ENCODE measurements around the gene VPS35L. TPM values are rescaled to one million over a fixed set of nuclear protein-coding genes. Genes with fewer than 3 reads are reported as not detected.

The VPS35L gene
- total RNA-seq, 1 donor from 2014 or later: 45.0 TPM

DNA sequence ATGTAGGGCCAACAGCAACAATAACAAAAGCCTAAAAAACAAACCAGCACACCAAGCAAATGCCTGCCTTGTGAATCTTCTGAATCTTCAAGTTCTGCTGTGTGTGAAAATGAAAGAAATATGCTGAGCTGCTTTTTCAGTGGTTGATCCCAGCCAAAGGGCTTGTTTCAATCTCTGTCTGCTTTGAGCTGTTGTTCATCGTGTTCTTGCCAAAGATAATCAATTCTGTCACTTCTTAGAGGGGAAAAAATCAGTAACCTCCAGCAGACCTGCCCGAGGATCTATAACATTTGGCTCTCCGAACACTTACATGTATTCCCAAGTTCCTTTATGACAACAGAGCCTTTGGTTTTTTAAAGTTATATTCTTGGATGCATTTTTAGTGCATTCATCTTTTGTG is 65.9 kb downstream of the VPS35L start:
- DNase-seq (ENCODE audit: low read depth): no peak
- H3K9ac ChIP-seq (ENCODE audit: low read length): no peak overlapping the region
- H3K4me2 ChIP-seq (ENCODE audit: low read length): no peak overlapping the region
- no peak overlapping the region for H2AFZ ChIP-seq (ENCODE audit: low read depth, low read length)
- H3K4me3 ChIP-seq (ENCODE audit: insufficient read depth, low read depth, low read length): no peak overlapping the region
- no peaks in the 10 kb centered on the region for H3K79me2 ChIP-seq (ENCODE audit: insufficient read depth, low read length)
- Mint-ChIP-seq H3K4me3 (ENCODE audit: unreplicated experiment) (no peak overlapping the region), H3K4me1 (ENCODE audit: low read depth, unreplicated experiment) (no peaks in the 10 kb centered on the region), H3K36me3 (ENCODE audit: low read depth, unreplicated experiment) (peaks cover 13% of the 10 kb centered on the region), H3K9me3 (ENCODE audit: unreplicated experiment) (no peaks in the 10 kb centered on the region), H3K27me3 (ENCODE audit: low read depth, unreplicated experiment) (no peaks in the 10 kb centered on the region), H3K27ac (ENCODE audit: unreplicated experiment) (no peak overlapping the region)
- no peaks in the 10 kb centered on the region for H3K4me1 ChIP-seq (ENCODE audit: insufficient read depth, low read length)
- no peaks in the 10 kb centered on the region for H4K20me1 ChIP-seq (ENCODE audit: insufficient read depth, low read length)
- FAIRE-seq: no peak
- no peaks in the 10 kb centered on the region for H3K9me3 ChIP-seq (ENCODE audit: insufficient read depth, low read depth, low read length)
- TF ChIP-seq, protein P1, sequence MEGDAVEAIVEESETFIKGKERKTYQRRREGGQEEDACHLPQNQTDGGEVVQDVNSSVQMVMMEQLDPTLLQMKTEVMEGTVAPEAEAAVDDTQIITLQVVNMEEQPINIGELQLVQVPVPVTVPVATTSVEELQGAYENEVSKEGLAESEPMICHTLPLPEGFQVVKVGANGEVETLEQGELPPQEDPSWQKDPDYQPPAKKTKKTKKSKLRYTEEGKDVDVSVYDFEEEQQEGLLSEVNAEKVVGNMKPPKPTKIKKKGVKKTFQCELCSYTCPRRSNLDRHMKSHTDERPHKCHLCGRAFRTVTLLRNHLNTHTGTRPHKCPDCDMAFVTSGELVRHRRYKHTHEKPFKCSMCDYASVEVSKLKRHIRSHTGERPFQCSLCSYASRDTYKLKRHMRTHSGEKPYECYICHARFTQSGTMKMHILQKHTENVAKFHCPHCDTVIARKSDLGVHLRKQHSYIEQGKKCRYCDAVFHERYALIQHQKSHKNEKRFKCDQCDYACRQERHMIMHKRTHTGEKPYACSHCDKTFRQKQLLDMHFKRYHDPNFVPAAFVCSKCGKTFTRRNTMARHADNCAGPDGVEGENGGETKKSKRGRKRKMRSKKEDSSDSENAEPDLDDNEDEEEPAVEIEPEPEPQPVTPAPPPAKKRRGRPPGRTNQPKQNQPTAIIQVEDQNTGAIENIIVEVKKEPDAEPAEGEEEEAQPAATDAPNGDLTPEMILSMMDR (IDR thresholded peaks at IDR 0.05; ENCODE audit: insufficient read depth, low read depth, low read length): no peak
- no peak for TF ChIP-seq EZH2 (IDR thresholded peaks at IDR 0.05; ENCODE audit: insufficient read depth, low read length)
- no peaks in the 10 kb centered on the region for H3K27me3 ChIP-seq (ENCODE audit: insufficient read depth, low read length)
- H3K36me3 ChIP-seq (ENCODE audit: insufficient read depth, low read length): peaks cover 8% of the 10 kb centered on the region
- H3K27ac ChIP-seq (ENCODE audit: low read depth, low read length): no peak overlapping the region

DNA sequence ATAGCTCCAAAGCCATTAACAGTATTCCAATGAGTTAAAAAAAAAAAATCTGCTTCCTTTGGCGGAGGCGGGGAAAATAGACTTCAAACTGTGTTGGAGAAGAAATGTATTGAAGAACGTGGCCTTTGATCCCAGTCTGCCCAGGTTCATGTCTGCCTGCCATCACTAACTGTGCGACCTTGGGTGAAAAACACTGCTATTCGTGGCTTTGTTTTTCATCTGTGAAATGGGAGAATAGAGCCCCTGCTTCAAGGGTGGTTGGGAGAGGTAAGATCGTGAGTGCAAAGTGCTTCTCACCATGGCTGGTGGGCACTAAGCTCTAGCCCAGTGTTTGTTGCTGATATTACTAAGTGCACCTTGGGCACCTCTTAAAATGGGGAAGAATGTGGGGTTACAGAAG is 69.5 kb downstream of the VPS35L start:
- Mint-ChIP-seq H3K9me3 (ENCODE audit: unreplicated experiment) (no peaks in the 10 kb centered on the region), H3K36me3 (ENCODE audit: low read depth, unreplicated experiment) (peaks cover 14% of the 10 kb centered on the region), H3K4me1 (ENCODE audit: low read depth, unreplicated experiment) (no peaks in the 10 kb centered on the region), H3K4me3 (ENCODE audit: unreplicated experiment) (no peak overlapping the region), H3K27ac (ENCODE audit: unreplicated experiment) (no peak overlapping the region), H3K27me3 (ENCODE audit: low read depth, unreplicated experiment) (no peaks in the 10 kb centered on the region)
- FAIRE-seq (no peak), DNase-seq (ENCODE audit: low read depth) (no peak)
- Histone ChIP-seq H3K4me3 (ENCODE audit: insufficient read depth, low read depth, low read length) (no peak overlapping the region), H2AFZ (ENCODE audit: low read depth, low read length) (no peak overlapping the region), H3K4me1 (ENCODE audit: insufficient read depth, low read length) (no peaks in the 10 kb centered on the region), H3K27ac (ENCODE audit: low read depth, low read length) (no peak overlapping the region), H3K4me2 (ENCODE audit: low read length) (no peak overlapping the region), H3K79me2 (ENCODE audit: insufficient read depth, low read length) (no peaks in the 10 kb centered on the region), H3K36me3 (ENCODE audit: insufficient read depth, low read length) (peaks cover 13% of the 10 kb centered on the region), H4K20me1 (ENCODE audit: insufficient read depth, low read length) (no peaks in the 10 kb centered on the region), H3K9me3 (ENCODE audit: insufficient read depth, low read depth, low read length) (no peaks in the 10 kb centered on the region), H3K27me3 (ENCODE audit: insufficient read depth, low read length) (no peaks in the 10 kb centered on the region), H3K9ac (ENCODE audit: low read length) (no peak overlapping the region)
- TF ChIP-seq, protein P1 (IDR thresholded peaks at IDR 0.05; ENCODE audit: insufficient read depth, low read depth, low read length): no peak
- TF ChIP-seq EZH2 (IDR thresholded peaks at IDR 0.05; ENCODE audit: insufficient read depth, low read length): no peak

DNA sequence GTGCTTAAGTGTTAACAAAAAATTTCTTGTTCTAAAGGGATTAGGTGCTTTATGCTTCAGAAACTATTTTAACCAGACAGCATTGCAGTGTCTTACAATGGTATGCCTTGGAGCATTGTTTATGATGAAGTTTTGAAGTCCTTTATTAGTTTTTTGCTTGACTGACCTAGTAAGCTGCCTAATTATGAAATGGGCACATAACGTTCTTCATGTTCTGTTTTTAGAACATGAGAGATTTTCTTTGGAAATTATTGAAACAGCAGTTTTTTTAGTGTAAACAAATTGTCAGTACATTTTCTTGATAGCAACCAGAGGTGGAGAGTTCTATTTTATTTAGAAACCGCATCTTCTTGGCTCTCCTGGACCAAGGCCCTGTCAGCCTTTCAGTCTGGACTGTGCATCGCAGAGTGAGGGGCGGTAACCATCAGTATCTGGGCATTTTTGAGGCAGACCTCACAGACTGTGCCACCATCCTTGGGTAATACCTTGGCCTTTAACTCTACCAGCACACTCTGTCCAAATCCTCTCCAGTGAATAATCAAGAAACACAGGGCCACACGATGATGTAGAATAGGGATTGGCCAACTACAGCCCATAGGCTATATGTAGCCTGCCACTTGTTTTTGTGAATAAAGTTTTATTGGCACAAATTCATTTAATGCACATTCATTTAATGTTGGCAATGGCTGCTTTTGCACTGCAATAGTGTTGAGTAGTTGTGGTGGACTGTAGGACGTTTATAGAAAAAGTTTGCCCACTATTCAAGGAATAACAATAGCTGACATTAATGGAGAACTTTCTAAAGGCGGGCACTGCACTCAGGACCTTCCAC is 81.1 kb downstream of the VPS35L start:
- no peak overlapping the region for H3K27ac Mint-ChIP-seq (ENCODE audit: unreplicated experiment)
- FAIRE-seq: no peak

More for the DNA sequence above, 81.1 kb downstream of the VPS35L start:
- Histone ChIP-seq H3K79me2 (ENCODE audit: insufficient read depth, low read length) (no peaks in the 10 kb centered on the region), H3K27ac (ENCODE audit: low read depth, low read length) (no peak overlapping the region), H3K9ac (ENCODE audit: low read length) (no peak overlapping the region), H3K4me2 (ENCODE audit: low read length) (no peak overlapping the region), H3K27me3 (ENCODE audit: insufficient read depth, low read length) (no peaks in the 10 kb centered on the region), H3K4me3 (ENCODE audit: insufficient read depth, low read depth, low read length) (no peak overlapping the region), H4K20me1 (ENCODE audit: insufficient read depth, low read length) (no peaks in the 10 kb centered on the region), H3K9me3 (ENCODE audit: insufficient read depth, low read depth, low read length) (no peaks in the 10 kb centered on the region), H3K36me3 (ENCODE audit: insufficient read depth, low read length) (peaks cover 32% of the 10 kb centered on the region), H3K4me1 (ENCODE audit: insufficient read depth, low read length) (no peaks in the 10 kb centered on the region), H2AFZ (ENCODE audit: low read depth, low read length) (no peak overlapping the region)
- Mint-ChIP-seq H3K9me3 (ENCODE audit: unreplicated experiment) (no peaks in the 10 kb centered on the region), H3K4me3 (ENCODE audit: unreplicated experiment) (no peak overlapping the region), H3K27me3 (ENCODE audit: low read depth, unreplicated experiment) (no peaks in the 10 kb centered on the region), H3K36me3 (ENCODE audit: low read depth, unreplicated experiment) (peaks cover 10% of the 10 kb centered on the region), H3K4me1 (ENCODE audit: low read depth, unreplicated experiment) (no peaks in the 10 kb centered on the region)
- TF ChIP-seq EZH2 (IDR thresholded peaks at IDR 0.05; ENCODE audit: insufficient read depth, low read length): no peak
- TF ChIP-seq, protein P1 (IDR thresholded peaks at IDR 0.05; ENCODE audit: insufficient read depth, low read depth, low read length): no peak
- DNase-seq (ENCODE audit: low read depth): no peak

All from astrocyte (in vitro differentiated cells and primary cell).